ENCODE measurements around the gene HCFC2.

DNA sequence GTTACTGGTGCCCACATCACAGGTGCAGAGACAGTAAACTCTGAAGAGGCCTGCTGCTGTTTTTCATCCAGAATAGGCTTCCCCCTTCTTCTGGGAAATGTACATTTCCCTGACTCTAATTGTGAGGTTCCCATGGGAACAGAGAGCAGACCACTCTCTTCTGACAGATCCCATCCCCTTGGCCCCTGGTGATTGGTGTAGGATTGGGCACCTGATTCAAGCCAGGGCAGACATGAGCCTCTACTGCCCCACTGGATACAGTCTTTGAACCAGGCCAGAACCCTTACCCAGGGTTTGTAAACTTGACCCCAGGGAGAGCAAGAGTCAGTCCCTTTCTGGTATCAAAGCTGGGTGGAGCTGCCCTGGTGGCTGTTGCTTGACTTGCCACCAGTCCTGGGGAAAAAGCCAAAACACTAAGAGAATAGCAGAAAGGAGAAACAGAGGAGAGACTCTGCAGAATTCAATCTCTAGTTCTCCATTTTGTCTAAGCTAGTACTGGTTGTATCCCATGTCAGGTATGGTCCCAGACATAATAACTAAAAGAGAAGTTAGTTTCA lies 88.4 kb downstream of the HCFC2 start:
- TF ChIP-seq CREB1 (IDR thresholded peaks at IDR 0.05), result no peak
- no peak for TF ChIP-seq CREB1 (CRISPR knock-in tag; IDR thresholded peaks at IDR 0.05)
- TF ChIP-seq, protein P1, sequence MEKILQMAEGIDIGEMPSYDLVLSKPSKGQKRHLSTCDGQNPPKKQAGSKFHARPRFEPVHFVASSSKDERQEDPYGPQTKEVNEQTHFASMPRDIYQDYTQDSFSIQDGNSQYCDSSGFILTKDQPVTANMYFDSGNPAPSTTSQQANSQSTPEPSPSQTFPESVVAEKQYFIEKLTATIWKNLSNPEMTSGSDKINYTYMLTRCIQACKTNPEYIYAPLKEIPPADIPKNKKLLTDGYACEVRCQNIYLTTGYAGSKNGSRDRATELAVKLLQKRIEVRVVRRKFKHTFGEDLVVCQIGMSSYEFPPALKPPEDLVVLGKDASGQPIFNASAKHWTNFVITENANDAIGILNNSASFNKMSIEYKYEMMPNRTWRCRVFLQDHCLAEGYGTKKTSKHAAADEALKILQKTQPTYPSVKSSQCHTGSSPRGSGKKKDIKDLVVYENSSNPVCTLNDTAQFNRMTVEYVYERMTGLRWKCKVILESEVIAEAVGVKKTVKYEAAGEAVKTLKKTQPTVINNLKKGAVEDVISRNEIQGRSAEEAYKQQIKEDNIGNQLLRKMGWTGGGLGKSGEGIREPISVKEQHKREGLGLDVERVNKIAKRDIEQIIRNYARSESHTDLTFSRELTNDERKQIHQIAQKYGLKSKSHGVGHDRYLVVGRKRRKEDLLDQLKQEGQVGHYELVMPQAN (IDR thresholded peaks at IDR 0.05; ENCODE audit: borderline replicate concordance), result no peak
- no peak for TF ChIP-seq SAP30 (IDR thresholded peaks at IDR 0.05; ENCODE audit: borderline replicate concordance, insufficient read depth, low read depth, low read length, poor library complexity, severe bottlenecking)
- no peak for TF ChIP-seq FOXM1 (IDR thresholded peaks at IDR 0.05; ENCODE audit: low read depth)
- no peak for TF ChIP-seq FOXM1 (CRISPR knock-in tag; IDR thresholded peaks at IDR 0.05; ENCODE audit: low read depth)
- TF ChIP-seq CHD2 (IDR thresholded peaks at IDR 0.05; ENCODE audit: low read depth, low read length), result no peak
- TF ChIP-seq ARID4B (CRISPR knock-in tag; IDR thresholded peaks at IDR 0.05), result no peak
- TF ChIP-seq, protein P2, sequence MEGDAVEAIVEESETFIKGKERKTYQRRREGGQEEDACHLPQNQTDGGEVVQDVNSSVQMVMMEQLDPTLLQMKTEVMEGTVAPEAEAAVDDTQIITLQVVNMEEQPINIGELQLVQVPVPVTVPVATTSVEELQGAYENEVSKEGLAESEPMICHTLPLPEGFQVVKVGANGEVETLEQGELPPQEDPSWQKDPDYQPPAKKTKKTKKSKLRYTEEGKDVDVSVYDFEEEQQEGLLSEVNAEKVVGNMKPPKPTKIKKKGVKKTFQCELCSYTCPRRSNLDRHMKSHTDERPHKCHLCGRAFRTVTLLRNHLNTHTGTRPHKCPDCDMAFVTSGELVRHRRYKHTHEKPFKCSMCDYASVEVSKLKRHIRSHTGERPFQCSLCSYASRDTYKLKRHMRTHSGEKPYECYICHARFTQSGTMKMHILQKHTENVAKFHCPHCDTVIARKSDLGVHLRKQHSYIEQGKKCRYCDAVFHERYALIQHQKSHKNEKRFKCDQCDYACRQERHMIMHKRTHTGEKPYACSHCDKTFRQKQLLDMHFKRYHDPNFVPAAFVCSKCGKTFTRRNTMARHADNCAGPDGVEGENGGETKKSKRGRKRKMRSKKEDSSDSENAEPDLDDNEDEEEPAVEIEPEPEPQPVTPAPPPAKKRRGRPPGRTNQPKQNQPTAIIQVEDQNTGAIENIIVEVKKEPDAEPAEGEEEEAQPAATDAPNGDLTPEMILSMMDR (IDR thresholded peaks at IDR 0.05 in 2 of 3, conservative IDR thresholded peaks at IDR 0.05 in 1 of 3; ENCODE audit: insufficient read depth in 2 of 3, low read depth in 1 of 3, low read length in 3 of 3), result no peak
- no peak for TF ChIP-seq CHAMP1 (IDR thresholded peaks at IDR 0.05)
- TF ChIP-seq FOSL1 (tag; conservative IDR thresholded peaks at IDR 0.05), result no peak
- no peak for TF ChIP-seq POLR2A (conservative IDR thresholded peaks at IDR 0.05)
- no peak for TF ChIP-seq ZKSCAN1 (IDR thresholded peaks at IDR 0.05; ENCODE audit: low read depth, low read length)
- TF ChIP-seq, protein P3, sequence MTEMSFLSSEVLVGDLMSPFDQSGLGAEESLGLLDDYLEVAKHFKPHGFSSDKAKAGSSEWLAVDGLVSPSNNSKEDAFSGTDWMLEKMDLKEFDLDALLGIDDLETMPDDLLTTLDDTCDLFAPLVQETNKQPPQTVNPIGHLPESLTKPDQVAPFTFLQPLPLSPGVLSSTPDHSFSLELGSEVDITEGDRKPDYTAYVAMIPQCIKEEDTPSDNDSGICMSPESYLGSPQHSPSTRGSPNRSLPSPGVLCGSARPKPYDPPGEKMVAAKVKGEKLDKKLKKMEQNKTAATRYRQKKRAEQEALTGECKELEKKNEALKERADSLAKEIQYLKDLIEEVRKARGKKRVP (CRISPR knock-in tag; IDR thresholded peaks at IDR 0.05), result no peak
- no peak for TF ChIP-seq EZH2 (IDR thresholded peaks at IDR 0.05; ENCODE audit: borderline replicate concordance, low read depth, low read length)
- no peak for TF ChIP-seq MAX (CRISPR knock-in tag; IDR thresholded peaks at IDR 0.05)
